Nephron progenitor cell (in vitro differentiated cells): Measurements from ENCODE around the gene THOP1.

Experiments used
- DNase-seq: peaks from one replicate; pipeline ENCODE4 v3.0.0; 2021
- H3K27ac Mint-ChIP-seq: 2 replicates; pipeline ENCODE4 v1.8.0; 2021; ENCODE audit warnings: mild to moderate bottlenecking, moderate library complexity, mixed read lengths
- H3K27me3 Mint-ChIP-seq: 2 replicates; pipeline ENCODE4 v1.8.0; 2021; ENCODE audit warnings: mild to moderate bottlenecking, low read depth, mixed read lengths; ENCODE audit not compliant: poor library complexity
- H3K36me3 Mint-ChIP-seq: 2 replicates; pipeline ENCODE4 v1.8.0; 2021; ENCODE audit warnings: low read depth, mixed read lengths
- H3K4me1 Mint-ChIP-seq: 2 replicates; pipeline ENCODE4 v1.8.0; 2021; ENCODE audit warnings: mixed read lengths
- H3K4me3 Mint-ChIP-seq: 2 replicates; pipeline ENCODE4 v1.8.0; 2021; ENCODE audit warnings: mild to moderate bottlenecking, moderate library complexity, mixed read lengths
- H3K9me3 Mint-ChIP-seq: 2 replicates; pipeline ENCODE4 v1.8.0; 2021; ENCODE audit warnings: mild to moderate bottlenecking, moderate library complexity, mixed read lengths
- TF ChIP-seq, protein P1 (sequence below): fragments of 200-600 bp; sonication (generic); IDR thresholded peaks from 2 replicates; pipeline ENCODE4 v1.5.0; 2021; ENCODE audit warnings: antibody characterized with exemption

THOP1 gene

DNA sequence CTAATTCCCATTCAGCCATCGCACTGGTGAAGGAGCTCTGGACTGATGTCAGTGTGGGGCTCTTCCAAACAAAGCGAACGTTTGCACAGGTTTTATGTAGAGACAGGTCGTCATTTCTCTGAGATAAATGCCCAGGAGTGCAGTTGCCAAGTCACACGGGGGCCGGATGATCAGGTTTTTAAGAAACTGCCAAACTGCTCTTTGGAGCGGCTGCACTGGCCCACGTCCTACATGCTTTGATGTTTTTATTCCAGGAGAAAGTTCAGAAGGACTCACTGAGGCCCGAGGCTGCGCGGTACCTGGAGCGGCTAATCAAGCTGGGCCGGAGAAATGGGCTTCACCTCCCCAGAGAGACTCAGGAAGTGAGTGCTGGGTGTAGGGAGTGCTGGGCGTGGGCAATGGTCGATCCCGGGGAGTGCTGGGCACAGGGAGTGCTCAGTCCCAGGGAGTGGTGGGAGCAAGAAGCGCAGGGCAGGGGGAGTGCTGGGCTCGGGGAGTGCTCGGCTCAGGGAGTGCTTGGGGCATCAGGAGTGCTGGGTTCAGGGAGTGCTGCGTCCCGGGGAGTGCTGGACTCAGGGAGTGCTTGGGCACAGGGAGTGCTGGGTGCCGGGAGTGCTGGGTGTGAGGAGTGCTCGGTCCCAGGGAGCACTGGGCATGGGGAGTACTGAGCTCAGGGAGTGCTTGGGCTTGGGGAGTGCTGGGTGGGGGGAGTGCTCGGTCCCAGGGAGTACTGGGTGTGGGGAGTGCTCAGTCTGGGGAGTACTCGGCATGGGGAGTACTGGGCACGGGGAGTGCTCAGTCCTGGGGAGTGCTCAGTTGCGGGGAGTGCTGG, 10.7 kb downstream of the THOP1 start:
- Mint-ChIP-seq H3K36me3 (peaks cover 44% of the 10 kb centered on the region), H3K4me3 (no peak overlapping the region), H3K27me3 (no peaks in the 10 kb centered on the region), H3K4me1 (no peaks in the 10 kb centered on the region), H3K9me3 (no peaks in the 10 kb centered on the region), H3K27ac (no peak overlapping the region)
- no peak for DNase-seq
- TF ChIP-seq, protein P1, sequence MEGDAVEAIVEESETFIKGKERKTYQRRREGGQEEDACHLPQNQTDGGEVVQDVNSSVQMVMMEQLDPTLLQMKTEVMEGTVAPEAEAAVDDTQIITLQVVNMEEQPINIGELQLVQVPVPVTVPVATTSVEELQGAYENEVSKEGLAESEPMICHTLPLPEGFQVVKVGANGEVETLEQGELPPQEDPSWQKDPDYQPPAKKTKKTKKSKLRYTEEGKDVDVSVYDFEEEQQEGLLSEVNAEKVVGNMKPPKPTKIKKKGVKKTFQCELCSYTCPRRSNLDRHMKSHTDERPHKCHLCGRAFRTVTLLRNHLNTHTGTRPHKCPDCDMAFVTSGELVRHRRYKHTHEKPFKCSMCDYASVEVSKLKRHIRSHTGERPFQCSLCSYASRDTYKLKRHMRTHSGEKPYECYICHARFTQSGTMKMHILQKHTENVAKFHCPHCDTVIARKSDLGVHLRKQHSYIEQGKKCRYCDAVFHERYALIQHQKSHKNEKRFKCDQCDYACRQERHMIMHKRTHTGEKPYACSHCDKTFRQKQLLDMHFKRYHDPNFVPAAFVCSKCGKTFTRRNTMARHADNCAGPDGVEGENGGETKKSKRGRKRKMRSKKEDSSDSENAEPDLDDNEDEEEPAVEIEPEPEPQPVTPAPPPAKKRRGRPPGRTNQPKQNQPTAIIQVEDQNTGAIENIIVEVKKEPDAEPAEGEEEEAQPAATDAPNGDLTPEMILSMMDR = no peak

DNA sequence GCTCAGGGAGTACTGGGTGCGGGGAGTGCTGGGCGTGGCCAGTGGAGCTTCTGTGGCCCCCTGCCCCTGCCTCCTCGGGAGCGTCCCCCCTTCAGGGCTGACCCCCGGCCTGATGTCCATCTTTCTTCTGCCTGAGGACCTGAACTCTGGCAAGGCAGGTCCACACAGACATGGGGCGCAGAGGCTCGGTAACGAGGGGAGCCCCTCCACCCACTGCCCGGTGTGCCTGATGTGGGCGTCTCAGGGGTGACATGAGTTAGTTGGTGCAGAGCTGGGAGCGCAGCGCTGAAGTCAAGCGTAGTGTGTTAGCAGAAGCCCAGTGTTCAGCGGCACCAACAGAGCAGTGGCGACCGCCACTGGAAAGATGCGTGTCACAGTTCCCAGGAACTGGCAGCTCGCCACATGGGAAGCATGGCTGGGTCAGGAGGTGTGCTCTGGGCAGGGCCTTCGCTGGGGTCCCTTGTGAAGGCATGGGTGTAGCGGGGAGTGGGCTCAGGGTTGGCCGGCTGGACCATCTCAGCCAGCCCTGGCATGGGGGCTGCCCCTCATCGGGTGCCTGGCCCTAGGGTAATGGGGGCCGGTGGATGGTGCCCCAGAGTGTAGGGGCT, 11.5 kb downstream of the THOP1 start:
- Mint-ChIP-seq H3K9me3 (no peaks in the 10 kb centered on the region), H3K4me1 (no peaks in the 10 kb centered on the region), H3K27ac (no peak overlapping the region), H3K36me3 (peaks cover 50% of the 10 kb centered on the region), H3K4me3 (no peak overlapping the region), H3K27me3 (no peaks in the 10 kb centered on the region)
- no peak for DNase-seq
- TF ChIP-seq, protein P1 = no peak

DNA sequence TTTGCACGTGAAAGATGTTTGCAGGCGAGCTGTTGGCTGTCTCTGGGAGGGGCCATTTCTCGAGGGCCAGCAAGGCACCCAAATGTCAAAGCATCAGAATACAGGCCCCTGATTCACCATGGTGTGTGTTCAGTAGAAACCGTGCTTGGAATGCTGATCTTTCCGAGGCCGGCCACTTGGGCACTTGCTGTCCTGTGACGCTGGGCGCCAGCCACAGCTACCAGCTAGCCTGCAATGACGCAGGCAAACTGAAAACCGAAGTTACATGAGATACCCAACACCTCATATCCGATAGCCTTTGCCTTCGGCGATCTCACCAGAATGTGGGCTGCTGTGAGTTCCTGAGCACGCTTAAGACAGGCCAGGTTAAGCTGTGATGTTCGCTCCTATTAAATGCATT, 12.0 kb downstream of the THOP1 start:
- peaks cover 52% of the 10 kb centered on the region for H3K36me3 Mint-ChIP-seq
- no peaks in the 10 kb centered on the region for H3K4me1 Mint-ChIP-seq
- DNase-seq = no peak
- no peaks in the 10 kb centered on the region for H3K9me3 Mint-ChIP-seq
- H3K4me3 Mint-ChIP-seq = no peak overlapping the region
- H3K27ac Mint-ChIP-seq = no peak overlapping the region
- no peaks in the 10 kb centered on the region for H3K27me3 Mint-ChIP-seq
- TF ChIP-seq, protein P1 = no peak

DNA sequence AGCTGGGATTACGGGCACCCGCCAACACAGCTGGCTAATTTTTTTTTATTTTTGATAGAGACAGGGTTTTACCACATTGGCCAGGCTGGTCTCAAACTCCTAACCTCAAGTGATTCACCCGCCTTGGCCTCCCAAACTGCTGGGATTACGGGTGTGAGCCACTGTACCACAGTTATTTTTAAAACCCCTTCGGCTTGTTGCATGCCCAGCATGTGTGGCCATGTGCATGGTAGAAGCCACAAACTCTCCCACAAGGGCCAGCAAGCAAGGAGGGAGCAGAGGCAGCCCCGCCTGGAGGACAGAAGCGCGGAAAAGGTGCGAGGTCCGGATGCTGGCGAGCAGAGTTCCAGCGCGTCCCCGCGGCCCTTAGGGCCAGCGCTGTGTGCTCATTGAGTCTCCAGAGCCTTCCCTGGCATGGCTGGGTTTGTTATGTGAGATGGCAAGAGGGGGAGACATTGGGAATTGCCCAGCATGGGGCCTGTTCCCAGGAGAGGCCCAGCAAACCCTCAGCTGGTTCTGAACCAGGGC, 12.9 kb downstream of the THOP1 start:
- no peak for DNase-seq
- H3K27ac Mint-ChIP-seq = no peak overlapping the region
- H3K9me3 Mint-ChIP-seq = no peaks in the 10 kb centered on the region
- H3K36me3 Mint-ChIP-seq = peaks cover 55% of the 10 kb centered on the region
- TF ChIP-seq, protein P1 = no peak
- H3K4me1 Mint-ChIP-seq = no peaks in the 10 kb centered on the region
- H3K4me3 Mint-ChIP-seq = no peak overlapping the region
- no peaks in the 10 kb centered on the region for H3K27me3 Mint-ChIP-seq

DNA sequence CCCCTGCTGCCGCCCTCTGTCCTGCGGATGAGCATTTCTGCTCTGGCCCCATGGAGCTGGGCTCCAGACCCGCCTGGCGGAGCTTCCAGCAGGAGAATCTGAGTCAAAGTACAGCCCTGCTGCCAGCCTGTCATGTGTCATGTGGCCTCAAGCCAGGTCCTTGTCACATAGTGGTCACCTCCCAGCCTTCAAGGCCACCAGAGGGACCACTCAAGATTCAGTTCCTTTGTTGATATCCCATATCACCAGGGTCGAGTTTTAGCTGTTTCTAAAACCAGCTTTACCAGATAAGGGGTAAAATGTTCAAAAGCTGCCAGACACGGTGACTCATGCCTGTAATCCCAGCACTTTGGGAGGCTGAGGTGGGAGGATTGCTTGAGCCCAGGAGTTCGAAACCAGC, 13.4 kb downstream of the THOP1 start:
- Mint-ChIP-seq H3K27me3 (no peaks in the 10 kb centered on the region), H3K4me1 (no peaks in the 10 kb centered on the region), H3K36me3 (peaks cover 49% of the 10 kb centered on the region), H3K4me3 (no peak overlapping the region), H3K9me3 (no peaks in the 10 kb centered on the region), H3K27ac (no peak overlapping the region)
- TF ChIP-seq, protein P1 = no peak
- no peak for DNase-seq
